ENCODE data around the gene ATP10A.

The ATP10A gene

DNA sequence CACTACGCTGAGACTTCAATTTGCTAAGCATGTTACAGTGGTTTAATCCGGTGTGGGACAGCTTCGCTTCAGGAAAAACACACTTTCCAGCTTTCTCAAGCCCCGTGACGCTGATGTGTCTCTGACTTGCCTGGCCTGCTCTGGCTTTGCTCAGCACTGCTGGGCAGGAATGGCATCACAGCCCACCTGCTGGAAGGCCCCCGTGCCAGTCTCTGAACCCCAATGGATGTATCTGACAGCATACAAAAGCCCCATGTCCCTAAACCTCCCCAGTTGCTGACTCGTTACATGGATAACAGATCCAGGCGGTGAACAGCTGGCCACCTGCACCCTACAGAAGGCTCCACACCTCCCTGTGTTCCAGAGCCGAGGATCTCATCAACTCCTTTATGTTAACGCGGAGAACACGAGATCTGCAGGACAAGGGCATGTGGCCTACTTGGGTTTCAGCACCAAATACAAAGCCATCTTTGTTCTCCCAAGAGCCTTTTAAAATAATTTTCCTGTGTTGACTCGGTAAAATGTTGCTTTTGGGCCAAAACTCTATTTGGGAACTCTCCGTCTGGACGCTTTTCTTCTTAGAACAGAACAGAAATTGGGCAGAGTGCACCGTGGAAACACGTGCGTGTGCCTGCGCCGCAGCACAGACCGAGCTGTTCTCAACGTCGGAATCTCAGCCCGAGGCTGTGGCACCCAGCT is 61.4 kb downstream of the ATP10A start:
- TF ChIP-seq, protein P1, sequence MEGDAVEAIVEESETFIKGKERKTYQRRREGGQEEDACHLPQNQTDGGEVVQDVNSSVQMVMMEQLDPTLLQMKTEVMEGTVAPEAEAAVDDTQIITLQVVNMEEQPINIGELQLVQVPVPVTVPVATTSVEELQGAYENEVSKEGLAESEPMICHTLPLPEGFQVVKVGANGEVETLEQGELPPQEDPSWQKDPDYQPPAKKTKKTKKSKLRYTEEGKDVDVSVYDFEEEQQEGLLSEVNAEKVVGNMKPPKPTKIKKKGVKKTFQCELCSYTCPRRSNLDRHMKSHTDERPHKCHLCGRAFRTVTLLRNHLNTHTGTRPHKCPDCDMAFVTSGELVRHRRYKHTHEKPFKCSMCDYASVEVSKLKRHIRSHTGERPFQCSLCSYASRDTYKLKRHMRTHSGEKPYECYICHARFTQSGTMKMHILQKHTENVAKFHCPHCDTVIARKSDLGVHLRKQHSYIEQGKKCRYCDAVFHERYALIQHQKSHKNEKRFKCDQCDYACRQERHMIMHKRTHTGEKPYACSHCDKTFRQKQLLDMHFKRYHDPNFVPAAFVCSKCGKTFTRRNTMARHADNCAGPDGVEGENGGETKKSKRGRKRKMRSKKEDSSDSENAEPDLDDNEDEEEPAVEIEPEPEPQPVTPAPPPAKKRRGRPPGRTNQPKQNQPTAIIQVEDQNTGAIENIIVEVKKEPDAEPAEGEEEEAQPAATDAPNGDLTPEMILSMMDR (IDR thresholded peaks at IDR 0.05; ENCODE audit: unreplicated experiment in 3 of 3), result no peak
- H3K4me1 Mint-ChIP-seq, result peaks cover 26% of the 10 kb centered on the region
- no peaks in the 10 kb centered on the region for H3K9me3 Mint-ChIP-seq
- H3K27ac Mint-ChIP-seq, result no peak overlapping the region
- H3K27me3 Mint-ChIP-seq (ENCODE audit: low read depth), result peaks cover 4% of the 10 kb centered on the region
- no peak overlapping the region for H3K4me3 Mint-ChIP-seq
- H3K36me3 Mint-ChIP-seq (ENCODE audit: low read depth), result no peaks in the 10 kb centered on the region

DNA sequence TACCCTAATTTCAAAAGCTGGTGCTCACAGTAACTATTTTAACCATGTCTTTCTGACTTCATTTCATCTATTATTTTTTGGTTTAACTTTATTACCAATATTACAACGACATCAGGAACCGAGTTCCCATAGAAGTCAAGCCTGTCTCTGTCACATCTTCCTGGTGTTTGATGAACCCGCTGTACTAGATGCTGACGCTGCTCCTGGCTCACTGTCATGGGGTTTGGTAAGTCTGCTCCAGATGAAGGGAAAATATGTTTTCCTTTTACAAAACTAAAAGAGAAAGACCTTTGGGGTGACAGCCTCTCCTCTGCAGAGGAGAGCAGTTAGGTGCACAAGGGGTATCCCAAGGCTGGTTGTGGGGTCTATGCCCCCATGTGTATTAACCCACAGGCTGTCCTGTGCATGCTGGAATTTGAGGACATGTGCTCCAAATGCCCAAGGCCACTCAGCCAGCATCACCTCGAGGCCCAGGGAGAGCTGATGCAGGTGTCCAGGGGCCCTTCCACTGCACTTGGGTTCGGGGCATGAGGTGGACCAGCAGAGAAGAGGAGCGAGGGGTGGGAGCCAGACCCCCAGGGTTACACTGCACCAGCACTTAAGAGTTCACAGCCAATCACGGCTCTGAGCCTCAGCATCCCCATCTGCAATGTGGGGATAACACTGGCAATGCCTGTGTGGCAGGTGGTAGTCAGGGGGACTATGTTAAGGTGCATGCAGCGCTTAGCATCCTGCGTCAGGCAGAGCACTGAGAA is 62.2 kb downstream of the ATP10A start:
- Mint-ChIP-seq H3K9me3 (no peaks in the 10 kb centered on the region), H3K27me3 (ENCODE audit: low read depth) (peaks cover 4% of the 10 kb centered on the region), H3K36me3 (ENCODE audit: low read depth) (no peaks in the 10 kb centered on the region), H3K4me1 (peaks cover 28% of the 10 kb centered on the region), H3K4me3 (no peak overlapping the region), H3K27ac (peak overlapping the region in 1 of 3 experiments; percentile 50)
- TF ChIP-seq, protein P1 (IDR thresholded peaks at IDR 0.05; ENCODE audit: unreplicated experiment in 3 of 3), result no peak

- Mint-ChIP-seq H3K27me3 (ENCODE audit: low read depth) (peaks cover 6% of the 10 kb centered on the region), H3K4me1 (peaks cover 36% of the 10 kb centered on the region), H3K27ac (peak overlapping the region in 2 of 3 experiments; percentile 38 to 50), H3K9me3 (no peaks in the 10 kb centered on the region), H3K4me3 (no peak overlapping the region), H3K36me3 (ENCODE audit: low read depth) (no peaks in the 10 kb centered on the region)
- TF ChIP-seq, protein P1 (IDR thresholded peaks at IDR 0.05; ENCODE audit: unreplicated experiment in 3 of 3), result no peak
Observed at GRCh38 chr15:25799906-25800700, 63.0 kb downstream of the ATP10A start.

DNA sequence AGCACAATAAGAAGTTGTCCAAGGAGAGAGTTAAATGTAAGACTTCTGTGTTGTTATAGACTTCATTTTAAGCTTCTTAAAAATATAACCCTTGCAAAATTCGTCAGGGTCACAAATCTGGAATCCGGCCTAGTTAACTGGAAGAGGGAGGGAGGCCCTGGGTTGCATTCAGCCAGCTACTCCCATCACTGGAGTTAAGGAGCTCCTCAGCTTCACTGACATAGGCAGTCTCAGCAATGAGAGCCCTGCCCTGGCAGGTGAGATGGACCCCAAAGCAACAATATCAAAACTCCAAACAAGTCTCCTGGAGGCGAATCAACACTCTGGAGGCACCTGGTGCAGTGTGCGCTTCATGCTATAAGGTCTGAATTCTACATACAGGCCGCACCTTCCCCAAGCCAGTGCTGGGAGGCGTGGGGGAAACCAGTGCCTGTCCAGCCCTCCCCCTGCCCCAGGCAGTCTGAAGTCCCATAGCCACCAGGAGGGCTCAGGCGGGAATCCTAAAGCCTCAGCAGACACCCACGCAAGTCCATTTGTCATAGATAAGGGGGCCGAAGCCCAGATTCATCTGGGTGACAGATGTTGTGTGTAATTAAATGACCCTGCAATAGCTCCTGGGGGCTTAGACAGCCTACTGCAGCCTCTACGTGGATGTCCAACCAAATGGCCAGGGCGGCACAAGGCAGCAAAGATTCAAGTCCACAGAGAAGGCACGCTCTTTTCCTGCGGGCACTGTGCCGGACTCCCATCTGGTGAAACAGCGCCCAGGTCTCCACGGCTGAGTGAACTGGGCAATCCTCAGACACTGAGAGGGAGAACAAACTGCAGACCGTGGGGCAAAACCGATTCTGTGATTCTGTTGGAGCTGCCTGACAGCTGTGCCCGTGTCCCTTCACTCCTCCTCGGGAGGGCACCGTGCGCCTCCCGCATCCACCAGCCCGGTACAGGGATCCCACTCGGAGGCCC is 64.9 kb downstream of the ATP10A start:
- peaks cover 42% of the 10 kb centered on the region for H3K4me1 Mint-ChIP-seq
- H3K9me3 Mint-ChIP-seq, result no peaks in the 10 kb centered on the region
- peak overlapping the region in 2 of 3 experiments; percentile 20 for H3K4me3 Mint-ChIP-seq
- H3K27me3 Mint-ChIP-seq (ENCODE audit: low read depth), result peaks cover 7% of the 10 kb centered on the region
- peak overlapping the region; percentile 50 to 94 (median 68) for H3K27ac Mint-ChIP-seq
- TF ChIP-seq, protein P1 (IDR thresholded peaks at IDR 0.05; ENCODE audit: unreplicated experiment in 3 of 3), result no peak
- no peaks in the 10 kb centered on the region for H3K36me3 Mint-ChIP-seq (ENCODE audit: low read depth)

- peak overlapping the region in 2 of 3 experiments; percentile 20 for H3K4me3 Mint-ChIP-seq
- H3K36me3 Mint-ChIP-seq (ENCODE audit: low read depth), result no peaks in the 10 kb centered on the region
Observed at GRCh38 chr15:25797511-25797935, 65.6 kb downstream of the ATP10A start.

More at GRCh38 chr15:25797511-25797935, 65.6 kb downstream of the ATP10A start:
- H3K9me3 Mint-ChIP-seq, result no peaks in the 10 kb centered on the region
- TF ChIP-seq, protein P1 (IDR thresholded peaks at IDR 0.05; ENCODE audit: unreplicated experiment in 3 of 3), result no peak
- peaks cover 42% of the 10 kb centered on the region for H3K4me1 Mint-ChIP-seq
- H3K27ac Mint-ChIP-seq, result peak overlapping the region; percentile 50 to 94 (median 68)
- H3K27me3 Mint-ChIP-seq (ENCODE audit: low read depth), result peaks cover 7% of the 10 kb centered on the region

All from nephron (organoid).